Activated gamma-delta T cell (primary cell): ENCODE data around the gene HIP1.
"Not testable (repeated sequence)": the region's sequence is repeated elsewhere in the genome, so short reads cannot be mapped to it uniquely, and the experiment has no call there.

Source experiments
- DNase-seq: peaks from one replicate; lab custom pipeline; 2025; lab: John Stamatoyannopoulos, UW

HIP1 gene

DNA sequence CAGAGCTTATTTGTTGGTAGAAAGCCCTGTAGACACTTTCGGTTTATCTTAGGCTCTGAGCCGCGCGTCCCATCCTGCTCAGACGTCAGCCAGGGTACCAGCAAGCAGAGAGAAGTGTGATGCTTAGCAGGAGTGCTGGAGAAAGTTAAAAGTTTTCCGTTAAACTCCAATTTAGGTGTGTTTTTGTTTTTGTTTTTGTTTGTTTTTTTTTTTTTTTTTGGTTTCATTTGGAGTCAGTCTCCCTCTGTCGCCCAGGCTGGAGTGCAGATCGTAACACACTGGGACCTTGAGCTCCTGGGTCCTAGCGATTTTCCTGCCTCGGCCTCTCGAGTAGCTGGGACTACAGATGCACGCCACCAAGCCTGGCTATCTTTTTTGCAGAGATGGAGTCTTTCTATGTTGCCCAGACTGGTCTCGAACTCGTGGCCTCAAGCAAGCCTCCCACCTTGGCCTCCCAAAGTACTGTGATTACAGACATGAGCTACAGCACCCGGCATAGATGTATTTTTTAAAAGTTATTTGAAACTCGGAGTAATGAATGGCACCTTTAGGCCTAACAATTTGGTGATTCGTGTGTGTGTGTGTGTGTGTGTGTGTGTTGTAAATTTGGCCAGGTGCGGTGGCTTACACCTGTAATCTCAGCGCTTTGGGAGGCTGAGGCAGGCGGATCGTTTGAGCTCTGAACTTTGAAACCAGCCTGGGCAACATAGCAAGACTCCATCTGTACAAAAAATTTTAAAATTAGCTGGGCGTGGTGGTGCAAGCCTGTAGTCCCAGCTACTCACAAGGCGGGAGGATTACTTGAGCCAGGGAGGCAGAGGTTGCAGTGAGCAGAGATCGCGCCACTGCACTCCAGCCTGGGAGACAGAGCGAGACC lies 1.3 kb upstream of the HIP1 start:
- no peak for DNase-seq

DNA sequence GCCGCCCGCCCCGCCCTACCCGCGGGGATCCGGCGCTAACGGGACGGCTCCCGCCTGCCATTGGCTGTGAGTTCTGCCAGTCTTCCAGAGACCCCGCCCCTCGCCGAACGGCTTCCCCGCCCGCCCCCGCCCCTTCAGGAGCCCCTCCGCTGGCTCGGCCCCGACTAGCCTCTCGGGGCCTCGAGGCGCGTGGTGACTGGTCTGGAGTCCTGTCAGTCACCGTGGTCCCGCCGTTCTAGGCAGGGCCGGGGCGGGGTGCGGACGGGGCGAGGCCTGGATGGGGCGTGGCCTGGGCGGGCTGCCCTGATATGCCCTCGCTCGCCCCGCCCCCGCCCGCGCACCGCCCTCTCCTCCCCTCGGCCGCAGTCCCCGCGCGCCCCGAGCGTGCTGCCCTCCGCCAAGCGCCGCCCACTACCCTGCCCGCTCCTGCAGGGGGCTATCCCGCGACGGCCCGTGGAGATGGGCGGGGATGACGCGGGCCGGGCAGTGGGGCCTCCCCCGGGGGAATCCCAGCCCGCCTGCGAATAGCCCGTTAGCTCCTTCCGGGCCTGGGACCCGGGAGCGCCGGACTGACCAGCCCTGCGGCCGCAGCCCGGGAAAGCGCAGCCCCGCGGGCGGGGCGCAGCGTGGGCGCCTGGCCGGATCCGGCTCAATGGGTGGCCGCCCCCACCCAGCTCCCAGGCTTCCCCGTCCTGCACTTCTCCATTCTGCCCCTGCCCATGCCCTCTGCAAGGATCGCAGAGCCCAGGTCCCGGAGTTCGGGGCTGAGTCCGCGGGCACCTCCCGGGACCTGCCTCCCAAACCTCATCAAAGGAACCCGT lies 444 bp upstream of the HIP1 start:
- DNase-seq, result peak; percentile 100

DNA sequence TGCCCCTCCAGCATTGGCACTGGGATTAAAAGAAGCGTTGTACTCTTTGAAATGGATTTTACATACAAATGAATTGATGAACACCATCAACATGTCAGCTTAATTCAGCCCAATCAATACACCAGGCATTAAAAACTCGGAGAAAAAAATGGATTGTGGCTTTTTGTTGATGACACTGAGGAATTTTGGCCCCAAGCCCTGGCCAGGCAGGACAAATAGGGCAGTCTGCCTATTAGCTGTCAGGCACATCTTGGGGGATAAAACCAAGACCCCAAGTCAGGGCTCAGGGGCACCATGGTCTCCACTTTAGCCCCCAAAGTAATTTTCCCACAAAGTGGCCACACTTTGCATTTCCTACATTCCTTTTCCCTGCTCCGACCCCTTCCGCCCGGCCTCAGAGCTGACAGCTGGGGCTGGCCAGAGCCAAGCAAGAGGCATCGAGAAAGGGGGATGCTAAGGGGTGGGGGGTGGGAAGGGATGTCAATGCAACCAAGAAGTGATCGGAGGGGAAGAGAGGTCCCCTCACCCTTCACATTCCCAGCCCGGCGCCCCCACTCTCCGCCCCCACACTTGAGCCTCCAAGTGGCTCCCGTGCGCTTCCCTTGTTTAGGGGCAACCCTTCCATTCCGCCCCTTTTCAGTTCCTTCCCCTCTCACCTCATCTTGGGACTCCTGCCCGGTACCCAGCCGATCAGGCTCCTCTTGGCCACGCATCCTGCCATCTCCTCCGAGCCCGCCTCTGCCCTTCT lies 711 bp downstream of the HIP1 start:
- DNase-seq, result no peak

DNA sequence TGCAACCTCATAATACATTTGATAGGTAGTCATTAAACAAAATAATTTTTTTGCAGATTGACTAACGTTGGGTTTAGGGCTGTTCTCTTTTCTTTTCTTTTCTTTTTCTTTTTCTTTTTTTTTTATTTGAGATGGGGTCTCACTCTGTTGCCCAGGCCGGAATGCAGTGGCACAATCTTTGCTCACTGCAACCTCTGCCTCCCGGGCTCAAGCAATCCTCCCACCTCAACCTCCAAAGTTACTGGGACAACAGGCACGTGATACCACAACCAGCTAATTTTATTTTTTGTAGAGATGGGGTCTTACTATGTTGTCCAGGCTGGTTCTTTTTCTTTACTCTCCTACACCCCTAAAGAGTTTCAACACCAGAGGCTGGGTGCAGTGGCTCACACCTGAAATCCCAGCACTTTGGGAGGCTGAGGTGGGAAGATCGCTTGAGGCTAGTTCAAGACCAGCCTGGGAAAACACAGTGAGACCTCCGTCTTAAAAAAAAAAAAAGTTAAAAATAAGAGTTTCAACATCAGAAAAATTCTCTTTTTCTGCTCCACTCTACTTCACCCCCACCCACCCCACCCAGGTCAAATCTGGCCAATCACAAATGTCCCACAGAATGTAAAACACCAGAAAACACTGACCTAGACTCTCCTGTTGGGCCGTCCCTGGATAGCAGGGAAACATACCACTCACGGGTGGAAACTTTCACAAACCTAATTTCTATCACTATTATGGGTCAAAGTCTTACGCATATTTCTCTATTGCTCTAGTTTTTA lies 3.0 kb downstream of the HIP1 start:
- no peak for DNase-seq

DNA sequence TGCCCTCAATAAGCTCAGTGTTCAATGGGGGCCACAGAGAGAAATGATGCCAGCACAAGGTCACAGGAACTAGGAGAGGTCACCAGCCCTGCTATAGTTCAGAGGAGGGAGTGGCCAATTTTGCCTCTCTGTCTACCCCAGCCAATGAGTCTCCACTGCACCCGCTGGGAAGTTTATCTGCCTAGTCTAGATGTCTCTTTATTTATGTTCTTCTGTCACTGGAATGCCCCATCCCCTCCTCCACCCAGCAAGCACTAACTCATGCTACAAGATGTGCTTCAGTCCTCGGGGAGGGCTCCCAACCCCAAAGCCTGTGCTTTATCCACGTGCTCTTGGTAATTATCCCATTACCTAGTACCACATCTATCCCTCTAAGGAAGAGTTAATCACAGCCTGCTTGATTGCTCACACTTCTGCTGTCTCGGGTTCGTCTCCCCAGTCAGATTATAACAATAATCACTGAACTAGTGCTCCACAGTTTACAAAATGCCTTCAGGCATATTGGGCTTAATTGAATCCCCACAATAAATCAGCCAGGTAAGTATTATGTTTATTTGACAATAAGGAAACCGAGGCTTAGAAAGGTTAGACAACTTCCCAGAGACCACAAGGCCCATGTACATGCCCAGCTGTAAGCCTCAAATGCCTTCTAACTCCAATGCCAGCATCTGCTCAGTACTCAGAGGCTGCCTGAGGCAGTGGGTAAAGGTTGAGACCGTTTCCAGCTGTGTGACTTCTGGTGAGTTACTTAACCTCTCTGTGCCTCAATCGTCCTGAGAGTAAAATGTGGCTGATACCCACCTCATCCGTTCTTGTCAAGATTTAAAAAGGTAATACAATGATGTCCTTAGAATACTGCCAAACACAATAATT lies 3.9 kb downstream of the HIP1 start:
- DNase-seq, result no peak

DNA sequence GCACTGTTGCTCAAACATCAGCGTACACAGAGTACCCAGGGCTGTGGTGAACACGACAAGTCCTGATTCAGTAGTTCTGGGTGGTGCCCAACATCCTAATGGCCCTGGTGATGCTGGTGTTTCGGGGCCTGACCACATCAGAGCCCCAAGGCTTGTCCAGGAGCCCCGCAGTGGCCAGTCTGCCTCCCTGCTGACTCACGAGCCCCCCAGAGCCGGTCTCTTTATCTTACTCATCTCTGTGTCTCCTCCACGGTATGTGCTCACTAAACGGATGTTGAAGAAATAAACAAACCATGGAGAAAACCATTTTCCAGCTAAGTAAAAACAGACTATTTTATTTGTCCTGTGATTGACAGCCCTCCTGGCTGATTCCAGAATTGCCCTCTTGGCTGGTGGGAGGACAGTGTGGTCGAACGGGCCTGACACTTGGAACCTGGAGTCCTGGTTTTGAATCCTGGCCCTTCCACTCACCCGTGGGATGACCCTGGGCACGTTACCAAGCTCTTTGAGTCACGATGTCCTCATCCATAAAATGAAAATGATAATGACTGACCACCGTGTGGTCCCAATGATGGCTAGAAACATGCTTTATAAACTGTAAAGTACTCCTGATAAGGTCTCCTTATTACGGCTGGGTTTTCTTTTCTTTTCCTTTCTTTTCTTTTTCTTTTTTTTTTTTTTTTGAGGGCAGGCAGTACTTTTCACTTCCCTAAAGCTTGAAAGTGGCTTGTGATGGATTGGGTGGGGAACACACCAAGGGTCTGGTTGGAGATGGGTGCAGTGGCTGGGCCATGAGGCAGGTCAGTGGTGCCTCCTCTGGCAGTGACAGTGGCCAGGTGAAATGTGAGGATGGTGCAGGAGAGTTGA lies 5.7 kb downstream of the HIP1 start:
- no peak for DNase-seq

DNA sequence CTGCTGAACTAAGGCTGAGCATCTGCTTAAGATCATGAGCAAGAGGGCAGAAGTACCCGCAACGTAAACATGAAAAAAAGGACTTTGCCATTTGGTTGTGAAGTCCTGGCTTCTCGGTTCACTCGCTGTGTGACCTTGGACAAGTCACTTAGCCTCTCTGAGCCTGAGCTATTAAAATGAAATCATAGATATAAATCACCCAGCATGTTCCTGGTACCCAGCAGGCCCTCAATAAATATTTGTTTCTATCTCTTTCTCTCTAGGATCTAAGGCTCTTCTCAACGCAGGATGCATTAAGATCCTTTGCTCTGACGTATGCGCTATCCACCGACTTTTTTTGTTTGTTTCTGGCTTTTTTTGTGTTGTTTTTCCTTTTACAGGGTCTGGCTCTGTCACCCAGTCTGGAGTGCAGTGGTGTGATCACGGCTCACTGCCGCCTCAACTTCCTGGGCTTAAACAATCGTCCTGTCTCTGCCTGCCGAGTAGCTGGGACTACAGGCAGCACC lies 6.7 kb downstream of the HIP1 start:
- no peak for DNase-seq

DNA sequence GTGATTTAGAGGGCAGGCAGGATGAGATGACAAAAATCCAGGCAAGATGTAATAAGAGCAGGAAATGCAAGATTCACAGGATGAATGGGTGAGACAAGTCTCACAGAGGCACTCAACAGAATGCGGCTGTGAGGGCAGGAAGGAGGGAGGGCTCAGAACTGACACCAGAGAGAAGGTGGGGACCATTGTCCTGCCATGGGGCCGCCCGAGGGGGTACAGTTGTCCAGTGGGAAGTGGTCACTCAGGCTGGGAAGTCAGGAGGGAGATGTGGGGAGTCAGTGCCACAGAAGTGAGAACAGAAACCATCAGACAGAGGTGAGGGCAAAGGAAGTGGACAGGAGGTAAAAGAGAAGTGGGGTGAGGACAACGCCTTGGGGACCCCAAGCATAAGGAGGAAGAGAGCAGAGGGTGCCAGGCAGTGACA lies 8.9 kb downstream of the HIP1 start:
- DNase-seq, result no peak

DNA sequence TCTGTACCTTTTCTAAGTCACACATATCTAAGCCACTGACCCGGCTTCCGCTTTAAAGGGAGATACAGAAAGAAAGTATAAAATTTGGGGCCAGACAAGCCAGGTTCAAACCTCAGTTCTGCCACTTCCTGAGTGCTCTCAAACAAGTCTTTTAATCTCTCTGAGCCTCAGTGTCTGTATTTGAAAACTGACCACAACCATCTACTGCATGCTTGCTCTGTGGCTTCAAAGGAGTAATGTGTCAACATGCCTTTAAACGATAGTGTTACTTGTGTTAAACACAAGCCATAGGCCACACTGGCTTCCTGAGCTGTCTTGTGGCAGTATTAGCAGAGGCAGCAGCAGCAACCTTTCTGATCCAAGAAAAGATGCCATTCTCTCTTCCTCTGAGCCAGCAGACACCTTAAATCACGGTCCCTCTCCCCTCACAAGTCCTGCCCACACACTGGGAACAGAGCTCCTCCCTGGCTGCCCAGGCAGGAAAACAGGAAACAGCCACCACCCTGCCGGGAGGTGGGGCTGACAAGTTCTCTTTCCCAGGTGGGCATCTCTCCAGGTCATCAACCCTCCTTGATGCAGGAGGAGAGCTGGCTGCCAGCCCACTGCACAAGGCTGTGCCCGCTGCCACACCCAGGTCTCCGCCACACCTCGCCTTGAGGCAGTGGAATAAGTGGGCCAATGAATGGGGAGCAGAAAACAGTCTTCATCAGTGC lies 10.7 kb downstream of the HIP1 start:
- DNase-seq, result no peak

DNA sequence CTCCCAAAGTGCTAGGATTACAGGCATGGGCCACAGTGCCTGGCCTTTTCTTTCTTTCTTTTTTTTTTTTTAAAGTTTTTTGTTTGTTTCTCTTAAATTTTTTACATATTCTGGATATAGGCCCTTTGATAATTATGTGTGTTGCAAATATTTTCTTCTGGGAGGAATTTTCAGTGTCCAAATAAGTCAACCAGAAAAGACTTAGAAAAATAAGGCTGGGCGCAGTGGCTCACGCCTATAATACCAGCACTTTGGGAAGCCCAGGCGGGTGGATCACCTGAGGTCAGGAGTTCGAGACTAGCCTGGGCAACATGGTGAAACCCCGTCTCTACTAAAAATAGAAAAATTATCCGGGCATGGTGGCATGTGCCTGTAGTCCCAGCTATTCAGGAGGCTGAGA lies 11.4 kb downstream of the HIP1 start:
- DNase-seq, result not testable (repeated sequence)

DNA sequence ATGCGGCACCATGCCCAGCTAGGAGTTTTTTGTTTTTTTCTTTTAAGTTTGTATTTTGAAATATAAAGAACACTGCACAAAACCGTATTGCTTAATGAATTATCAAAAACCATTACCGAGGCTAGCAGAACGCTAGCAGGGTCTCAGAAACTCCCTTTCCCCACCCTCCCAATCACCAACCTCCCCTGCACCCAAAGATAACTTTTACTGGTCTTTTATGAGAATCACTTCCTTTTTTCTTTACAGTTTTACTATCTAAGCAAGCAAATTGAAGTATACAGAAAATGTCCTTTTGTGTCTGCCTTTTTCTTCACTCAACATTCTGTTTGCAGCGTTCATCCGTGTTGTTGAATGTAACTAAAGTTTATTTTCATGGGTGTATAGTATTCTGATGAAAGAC lies 13.4 kb downstream of the HIP1 start:
- DNase-seq, result no peak

DNA sequence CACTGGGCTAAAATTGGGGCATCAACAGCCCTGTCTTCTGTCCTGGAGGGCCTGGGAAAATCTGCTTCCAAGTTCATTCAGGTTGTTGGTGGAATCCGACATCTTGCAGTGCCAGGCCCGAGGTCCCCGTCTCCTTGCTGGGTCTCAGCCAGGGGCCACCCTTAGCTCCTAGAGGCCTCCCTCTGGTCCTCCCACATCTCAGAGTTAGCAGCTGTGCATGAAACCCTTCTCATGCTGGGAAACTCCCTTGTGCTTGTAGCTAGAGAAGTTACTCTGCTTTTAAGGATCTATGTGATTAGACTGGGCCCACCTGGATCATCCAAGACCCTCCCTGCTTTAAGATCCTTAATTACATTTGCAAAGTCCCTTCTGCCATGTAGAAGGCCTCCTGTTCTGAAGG lies 15.3 kb downstream of the HIP1 start:
- no peak for DNase-seq

DNA sequence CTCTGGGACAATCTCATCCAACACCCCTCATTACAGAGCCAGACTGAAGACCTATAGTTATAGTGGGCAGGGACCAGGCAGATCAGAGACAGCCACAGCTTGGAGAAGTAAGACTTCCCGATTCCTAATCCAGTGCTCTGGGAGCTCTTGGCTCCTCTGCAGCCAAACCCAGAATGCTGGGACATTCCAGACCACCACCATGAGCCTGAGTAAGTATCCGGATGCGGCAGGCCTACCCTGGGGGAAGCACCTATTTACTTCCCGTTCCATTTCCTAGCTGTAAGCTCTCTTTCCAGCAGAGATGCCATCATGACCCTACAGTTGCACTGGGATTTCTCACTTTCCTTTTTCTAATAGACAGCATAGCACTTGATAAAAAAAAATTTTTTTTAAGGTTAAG lies 16.4 kb downstream of the HIP1 start:
- DNase-seq, result no peak

DNA sequence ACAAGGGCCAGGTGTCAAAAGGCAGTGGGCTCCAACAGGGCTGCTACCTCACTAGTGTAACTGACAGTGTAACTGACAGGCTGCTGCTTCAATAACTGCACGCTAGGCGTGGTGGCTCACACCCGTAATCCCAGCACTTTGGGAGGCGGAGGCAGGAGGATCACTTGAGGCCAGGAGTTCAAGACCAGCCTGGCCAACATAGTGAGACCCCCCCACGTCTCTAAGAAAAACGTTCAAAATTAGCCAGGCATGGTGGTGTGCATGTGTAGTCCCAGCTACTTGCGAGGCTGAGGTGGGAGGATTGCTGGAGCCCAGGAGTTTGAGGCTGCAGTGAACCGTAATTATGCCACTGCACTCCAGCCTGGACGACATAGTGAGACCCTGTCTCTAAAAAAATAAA lies 16.8 kb downstream of the HIP1 start:
- DNase-seq, result not testable (repeated sequence)

DNA sequence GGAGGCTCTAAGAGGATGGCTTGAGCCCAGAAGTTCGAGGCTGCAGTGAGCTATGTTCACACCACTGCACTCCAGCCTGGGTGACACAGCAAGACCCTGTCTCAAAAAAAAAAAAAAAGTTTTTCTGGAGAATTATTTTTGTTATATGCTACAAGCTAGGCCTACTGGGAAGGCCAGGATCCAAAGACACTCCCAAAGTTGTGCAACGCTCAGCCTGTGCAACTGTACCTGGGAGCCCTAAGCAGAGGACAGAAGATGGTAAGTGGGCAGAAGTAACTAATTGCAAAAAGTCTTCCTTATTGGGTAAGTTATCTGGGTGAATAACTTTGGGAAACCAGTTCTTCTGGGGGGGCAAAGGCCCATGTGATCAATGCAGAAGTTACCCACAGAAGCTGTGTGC lies 17.3 kb downstream of the HIP1 start:
- no peak for DNase-seq

DNA sequence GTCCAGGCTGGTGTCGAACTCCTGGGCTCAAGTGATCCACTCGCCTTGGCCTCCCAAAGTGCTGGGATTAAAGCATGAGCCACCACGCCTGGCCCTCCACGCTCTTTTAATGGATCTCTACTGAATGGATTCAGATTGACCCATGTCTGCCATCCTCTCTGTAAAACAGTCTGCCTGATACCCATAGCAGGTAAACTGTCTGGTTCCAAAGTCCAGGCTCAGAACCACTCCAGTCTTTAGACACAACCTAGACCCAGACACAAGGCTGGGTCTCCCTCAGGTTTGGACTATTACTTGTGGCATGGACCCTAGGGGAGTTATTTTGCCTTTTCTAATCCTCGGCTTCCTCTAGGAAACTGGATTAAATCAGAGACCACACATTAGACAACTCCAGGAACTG lies 19.1 kb downstream of the HIP1 start:
- DNase-seq, result no peak

DNA sequence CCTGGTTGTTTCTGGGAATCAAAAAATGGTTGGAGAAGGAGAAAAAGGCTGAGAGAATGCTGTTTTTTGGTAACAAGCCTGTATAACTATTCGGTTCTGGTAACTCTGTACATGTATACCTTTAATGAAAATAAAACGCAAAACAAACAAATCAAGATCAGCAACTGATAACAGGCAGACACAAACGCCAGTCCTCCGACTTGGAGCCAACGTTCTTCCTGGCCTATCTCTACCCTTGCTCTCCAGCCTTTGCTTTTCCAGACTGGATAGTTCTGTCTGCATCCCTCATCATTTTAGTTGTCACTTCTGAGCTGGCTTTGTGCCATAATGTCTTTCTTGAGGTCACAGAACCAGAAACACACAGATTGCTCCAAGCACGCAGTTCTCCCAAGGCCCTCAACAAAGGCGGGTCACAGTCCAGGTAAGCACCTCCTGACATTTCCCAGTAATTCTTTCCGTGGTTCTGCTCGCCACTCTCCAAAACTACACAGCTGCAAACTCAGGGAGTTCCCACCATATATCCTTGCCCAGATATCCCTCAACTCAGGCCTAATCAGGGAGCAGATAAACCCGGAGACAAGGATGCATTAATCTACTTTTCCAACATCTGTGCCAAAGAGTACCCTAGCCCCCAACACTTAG lies 20.2 kb downstream of the HIP1 start:
- DNase-seq, result no peak

DNA sequence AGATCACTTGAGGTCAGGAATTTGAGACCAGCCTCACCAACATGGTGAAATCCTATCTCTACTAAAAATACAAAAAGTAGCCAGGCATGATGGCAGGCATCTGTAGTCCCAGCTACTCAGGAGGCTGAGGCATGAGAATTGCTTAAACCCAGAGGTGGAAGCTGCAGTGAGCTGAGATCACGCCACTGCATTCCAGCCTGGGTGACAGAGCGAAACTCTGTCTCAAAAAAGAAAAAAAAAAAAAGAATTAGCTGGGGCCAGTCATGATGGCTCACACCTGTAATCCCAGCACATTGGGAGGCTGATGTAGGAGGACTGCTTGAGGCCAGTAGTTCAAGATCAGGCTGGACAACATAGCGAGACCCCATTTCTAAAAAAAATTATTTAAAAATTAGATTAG lies 21.0 kb downstream of the HIP1 start:
- DNase-seq, result not testable (repeated sequence)
